Myocyte (in vitro differentiated cells): ENCODE results near the gene TMEM79. TPM values are rescaled to one million over a fixed set of nuclear protein-coding genes. Genes with fewer than 3 reads are reported as not detected.
A peak's percentile ranks its signal among the peaks of the same experiment; 100 is the strongest.

ENCODE experiments used
- DNase-seq: peaks from one replicate; pipeline ENCODE4 v3.0.0-alpha.2; 2012; ENCODE audit warnings: low read depth
- total RNA-seq: library from RNA; depleted of rRNA; stranded (reverse); fragments of >200 nt; gene quantifications from 2 replicates; pipeline ENCODE4 v1.2.3, GENCODE V29; 2014

The TMEM79 gene
- total RNA-seq, 1 donor from 2014 or later, result 2.3 TPM

- DNase-seq, result peak; percentile 46
Observed at GRCh38 chr1:156262461-156263287, 21.5 kb upstream of the TMEM79 start.

DNA sequence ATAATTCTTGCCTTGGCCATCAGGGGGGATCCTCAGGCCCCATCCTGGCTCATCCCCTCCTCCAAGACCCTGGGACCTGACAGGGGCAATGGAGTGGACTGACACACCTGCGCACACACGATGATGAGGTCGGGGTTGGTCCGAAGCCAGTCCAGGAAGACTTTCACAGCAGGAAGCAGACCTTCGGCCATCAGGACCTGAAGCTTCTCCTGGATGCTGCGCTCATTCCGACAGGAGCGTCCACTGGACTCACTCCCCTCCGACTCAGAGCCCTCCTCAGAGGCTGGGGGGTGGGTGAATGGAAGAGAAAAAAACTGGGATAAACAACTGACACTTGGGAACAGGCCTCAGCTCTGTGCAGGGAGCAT is 20.9 kb upstream of the TMEM79 start:
- DNase-seq, result no peak

DNA sequence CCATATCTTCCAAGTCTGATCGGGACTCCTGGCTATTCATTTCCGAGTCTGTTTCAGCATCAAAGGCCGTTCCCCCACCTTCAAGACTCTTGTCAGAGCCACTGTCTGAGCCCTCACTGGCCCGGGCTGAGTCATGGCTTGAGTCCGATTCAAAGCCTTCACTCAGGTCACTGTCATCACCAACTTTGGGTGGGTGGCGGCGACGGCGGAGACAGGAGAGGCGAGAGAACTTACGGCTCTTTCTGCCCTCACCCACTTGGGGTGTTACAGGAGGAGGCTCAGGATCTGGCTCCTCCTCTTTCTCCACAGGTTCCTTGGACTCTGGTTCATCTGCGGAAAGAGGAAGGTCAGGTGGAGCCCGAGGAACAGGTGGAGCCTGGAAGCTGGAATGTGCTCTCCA is 18.1 kb upstream of the TMEM79 start:
- no peak for DNase-seq

DNA sequence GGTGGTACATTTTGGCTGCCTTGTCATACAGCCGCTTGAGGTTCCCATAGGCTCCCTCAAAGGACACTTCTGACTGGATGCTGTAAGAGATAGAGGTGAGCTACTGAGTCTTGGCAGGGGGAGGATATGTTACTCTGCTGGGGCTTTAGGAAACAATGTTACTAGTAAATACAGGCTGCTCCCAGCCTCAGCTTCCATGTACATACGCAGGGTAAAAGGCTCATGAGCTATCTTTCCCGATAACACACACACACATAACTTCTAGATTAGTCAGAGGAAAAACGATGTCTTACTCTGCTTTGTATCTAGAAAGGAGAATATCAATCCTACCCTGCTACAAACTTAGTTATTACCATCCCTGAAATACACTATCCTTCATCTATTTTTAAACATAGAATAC is 15.8 kb upstream of the TMEM79 start:
- no peak for DNase-seq

DNA sequence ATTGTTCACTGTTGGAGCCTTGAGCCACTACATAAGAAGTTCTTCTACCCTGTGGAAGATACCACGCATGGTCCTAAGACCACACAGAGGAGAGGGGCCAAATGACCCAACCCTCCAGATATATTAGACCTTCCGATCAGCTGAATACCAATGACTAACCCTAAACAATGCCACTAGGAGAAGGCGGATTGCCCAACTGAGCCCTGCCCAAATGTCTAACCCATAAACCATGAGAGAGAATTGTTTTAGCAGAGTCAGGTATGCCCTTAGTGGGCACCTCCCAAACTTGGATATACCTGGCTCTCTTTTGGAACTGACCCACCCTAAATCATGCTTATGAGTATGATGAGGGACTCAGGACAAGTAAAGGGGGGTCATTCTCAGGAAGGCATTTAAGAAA is 13.8 kb upstream of the TMEM79 start:
- DNase-seq, result no peak

- no peak for DNase-seq
Observed at GRCh38 chr1:156276532-156276931, 7.6 kb upstream of the TMEM79 start.

- no peak for DNase-seq
Observed at GRCh38 chr1:156276966-156277381, 7.2 kb upstream of the TMEM79 start.

DNA sequence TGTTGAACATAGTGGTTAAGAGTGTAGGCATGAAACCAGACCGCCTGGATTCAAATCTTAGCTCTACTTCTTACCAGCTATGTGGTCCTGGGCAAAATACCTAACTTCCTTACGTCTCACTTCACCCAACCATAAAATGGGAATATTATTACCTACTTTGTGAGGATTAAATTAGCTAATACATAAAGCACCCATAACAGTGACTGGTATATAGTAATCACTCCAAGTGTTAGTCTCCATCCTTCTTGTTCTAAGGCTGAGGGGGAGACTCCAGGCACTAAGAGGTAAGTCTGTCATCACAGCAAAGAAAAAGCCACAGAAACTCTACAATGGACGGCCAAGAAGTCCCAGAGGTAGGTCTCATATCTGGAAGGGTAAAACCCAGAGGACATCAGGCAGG is 4.3 kb upstream of the TMEM79 start:
- no peak for DNase-seq

- DNase-seq, result peak; percentile 89
Observed at GRCh38 chr1:156281281-156281680, 2.8 kb upstream of the TMEM79 start.

- DNase-seq, result peak; percentile 42
Observed at GRCh38 chr1:156281693-156282478, 2.2 kb upstream of the TMEM79 start.

DNA sequence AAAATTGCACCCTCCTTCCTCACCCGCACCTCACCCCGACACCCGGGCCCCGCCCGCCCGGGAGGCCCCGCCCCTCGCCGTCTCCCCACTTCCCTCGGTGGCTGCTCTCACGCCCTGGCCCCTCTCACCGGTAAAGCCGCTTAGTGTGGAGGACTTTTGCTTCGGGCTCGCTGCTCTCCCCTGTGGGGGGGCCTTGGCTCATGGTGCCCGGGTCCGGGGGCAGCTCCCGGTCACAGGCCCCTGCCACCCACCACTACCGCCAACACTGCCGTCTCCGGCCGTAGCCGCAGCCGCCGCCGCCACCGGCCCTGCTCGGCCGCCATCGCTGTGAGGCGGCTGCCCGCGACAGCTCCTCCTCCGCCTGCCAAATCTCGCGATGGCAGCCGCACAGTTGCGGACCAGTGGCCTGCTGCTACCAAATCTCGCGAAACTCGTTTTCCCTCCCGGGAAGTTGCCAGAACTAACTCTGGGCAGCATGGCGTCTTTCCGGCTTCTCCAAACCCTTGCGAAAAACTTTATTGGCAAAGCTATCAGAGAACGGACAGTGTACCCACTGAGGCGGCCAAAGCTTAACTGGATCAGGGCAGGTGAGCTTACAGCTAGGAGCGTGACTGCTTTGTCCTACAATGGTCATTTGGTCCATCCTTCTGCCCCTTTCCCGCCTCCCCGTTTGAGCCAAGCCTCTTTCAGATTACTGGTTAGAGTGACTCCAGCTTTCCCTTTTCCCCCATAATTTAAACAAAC is 1.5 kb upstream of the TMEM79 start, which contains the start of gene SMG5:
Gene SMG5, minus strand, starts transcription at position 347 of the 744 bp plus-strand sequence. Its CDS starts 145 bp downstream, at position 202.
- DNase-seq, result peak; percentile 99

GRCh38 chr1:156283521-156283920 is 604 bp upstream of the TMEM79 start:
- no peak for DNase-seq

DNA sequence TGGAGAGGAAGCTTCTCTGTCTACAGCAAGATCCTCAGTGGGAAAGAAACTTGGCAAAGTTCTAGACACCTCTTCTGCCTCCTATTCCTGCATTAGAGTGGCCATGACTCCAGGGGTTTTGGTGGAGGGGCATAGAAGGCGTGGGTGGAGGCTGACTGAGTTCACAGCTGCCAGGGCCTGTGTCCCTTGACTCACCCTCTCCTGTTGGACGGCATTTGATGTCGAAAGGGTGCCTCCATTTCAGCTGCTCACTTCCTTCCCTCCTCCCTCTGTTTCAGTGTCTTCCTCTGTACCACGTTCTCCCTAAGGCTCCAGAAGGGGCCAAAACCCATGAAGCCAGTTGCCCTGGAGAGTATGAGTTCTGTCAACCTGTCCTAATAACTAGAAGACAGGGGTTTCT is 632 bp downstream of the TMEM79 start:
- no peak for DNase-seq

DNA sequence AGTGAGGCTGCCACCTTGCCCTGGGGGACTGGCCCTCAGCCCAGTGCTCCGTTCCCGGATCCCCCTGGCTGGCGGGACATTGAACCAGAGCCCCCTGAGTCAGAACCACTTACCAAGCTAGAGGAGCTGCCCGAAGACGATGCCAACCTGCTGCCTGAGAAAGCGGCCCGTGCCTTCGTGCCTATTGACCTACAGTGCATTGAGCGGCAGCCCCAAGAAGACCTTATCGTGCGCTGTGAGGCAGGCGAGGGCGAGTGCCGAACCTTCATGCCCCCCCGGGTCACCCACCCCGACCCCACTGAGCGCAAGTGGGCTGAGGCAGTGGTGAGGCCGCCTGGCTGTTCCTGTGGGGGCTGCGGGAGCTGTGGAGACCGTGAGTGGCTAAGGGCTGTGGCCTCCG is 1.3 kb downstream of the TMEM79 start:
- DNase-seq, result no peak

GRCh38 chr1:156286061-156286460 is 1.9 kb downstream of the TMEM79 start:
- DNase-seq, result no peak

- no peak for DNase-seq
Observed at GRCh38 chr1:156289857-156290256, 5.7 kb downstream of the TMEM79 start.

GRCh38 chr1:156291226-156292061 is 7.3 kb downstream of the TMEM79 start:
- DNase-seq, result peak; percentile 68

DNA sequence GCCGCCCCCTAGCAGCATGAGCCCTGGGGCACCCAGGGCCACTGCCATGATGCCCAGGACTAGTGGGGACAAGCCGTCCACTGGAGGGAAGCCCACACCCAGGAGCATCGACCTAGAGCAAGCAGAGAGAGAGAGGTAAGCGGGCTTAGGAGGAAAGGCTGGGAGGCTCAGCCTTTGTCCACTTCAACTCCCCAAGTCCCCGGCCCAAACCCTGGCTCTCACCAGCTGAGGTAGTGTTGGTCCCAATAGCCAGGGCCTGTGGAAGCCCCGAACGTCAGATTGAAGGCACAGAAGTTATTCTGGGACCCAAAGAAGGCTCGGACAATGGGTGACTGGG is 8.9 kb downstream of the TMEM79 start:
- no peak for DNase-seq

DNA sequence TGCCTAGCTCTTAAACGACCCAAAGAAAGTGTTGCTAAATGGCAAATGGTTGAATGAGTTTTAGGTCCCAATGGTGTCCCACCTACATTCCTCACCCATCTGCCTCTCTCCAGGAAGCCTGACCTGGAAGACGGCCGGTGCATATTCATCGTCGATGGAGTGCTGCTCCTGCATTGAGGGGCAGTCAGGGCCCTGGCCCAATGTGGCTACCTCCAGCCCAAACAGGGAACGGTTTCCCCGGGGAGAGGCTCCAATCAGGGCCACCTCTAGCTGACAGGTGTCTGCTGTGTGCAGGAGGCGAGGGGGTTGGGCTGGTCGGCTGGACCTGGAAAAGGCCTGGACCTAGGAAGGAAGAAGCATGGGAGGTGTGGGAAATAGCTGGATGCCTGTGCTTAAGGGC is 9.8 kb downstream of the TMEM79 start:
- no peak for DNase-seq

- peak; percentile 49 for DNase-seq
Observed at GRCh38 chr1:156295391-156295947, 11.3 kb downstream of the TMEM79 start, which contains the start of gene GLMP. GLMP (minus strand) TSS chr1:156295679; CDS start chr1:156295645, 34 bp downstream.
